ENCODE data around the gene DBX2.
"Not testable (repeated sequence)": the region's sequence is repeated elsewhere in the genome, so short reads cannot be mapped to it uniquely, and the experiment has no call there.

The DBX2 gene

DNA sequence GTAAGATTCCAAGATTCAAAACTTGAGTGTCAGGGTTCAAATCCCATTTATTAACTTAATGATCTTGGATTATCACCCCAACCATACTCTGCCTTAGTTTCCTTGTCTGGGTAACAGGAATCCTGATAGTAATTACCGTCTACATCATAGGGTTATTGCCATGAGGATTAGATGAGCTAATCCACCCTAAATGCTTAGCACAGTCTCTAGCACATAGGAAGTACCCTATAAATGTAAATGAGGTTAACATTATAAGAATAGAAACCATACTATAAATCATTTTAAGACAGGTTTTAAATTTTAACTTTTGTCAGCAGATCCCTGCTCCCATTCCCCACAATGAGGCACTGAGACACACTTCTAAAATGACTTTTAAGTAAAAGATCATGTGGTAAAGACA is 36.5 kb downstream of the DBX2 start:
- TF ChIP-seq, protein P1, sequence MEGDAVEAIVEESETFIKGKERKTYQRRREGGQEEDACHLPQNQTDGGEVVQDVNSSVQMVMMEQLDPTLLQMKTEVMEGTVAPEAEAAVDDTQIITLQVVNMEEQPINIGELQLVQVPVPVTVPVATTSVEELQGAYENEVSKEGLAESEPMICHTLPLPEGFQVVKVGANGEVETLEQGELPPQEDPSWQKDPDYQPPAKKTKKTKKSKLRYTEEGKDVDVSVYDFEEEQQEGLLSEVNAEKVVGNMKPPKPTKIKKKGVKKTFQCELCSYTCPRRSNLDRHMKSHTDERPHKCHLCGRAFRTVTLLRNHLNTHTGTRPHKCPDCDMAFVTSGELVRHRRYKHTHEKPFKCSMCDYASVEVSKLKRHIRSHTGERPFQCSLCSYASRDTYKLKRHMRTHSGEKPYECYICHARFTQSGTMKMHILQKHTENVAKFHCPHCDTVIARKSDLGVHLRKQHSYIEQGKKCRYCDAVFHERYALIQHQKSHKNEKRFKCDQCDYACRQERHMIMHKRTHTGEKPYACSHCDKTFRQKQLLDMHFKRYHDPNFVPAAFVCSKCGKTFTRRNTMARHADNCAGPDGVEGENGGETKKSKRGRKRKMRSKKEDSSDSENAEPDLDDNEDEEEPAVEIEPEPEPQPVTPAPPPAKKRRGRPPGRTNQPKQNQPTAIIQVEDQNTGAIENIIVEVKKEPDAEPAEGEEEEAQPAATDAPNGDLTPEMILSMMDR (IDR thresholded peaks at IDR 0.05; ENCODE audit: low read depth, low read length) = no peak
- Histone ChIP-seq H3K4me1 (no peaks in the 10 kb centered on the region), H3K9me3 (no peaks in the 10 kb centered on the region), H3K27me3 (no peaks in the 10 kb centered on the region), H3K4me3 (ENCODE audit: low read depth, low read length) (no peak overlapping the region), H3K36me3 (no peaks in the 10 kb centered on the region)
- no peak for DNase-seq

DNA sequence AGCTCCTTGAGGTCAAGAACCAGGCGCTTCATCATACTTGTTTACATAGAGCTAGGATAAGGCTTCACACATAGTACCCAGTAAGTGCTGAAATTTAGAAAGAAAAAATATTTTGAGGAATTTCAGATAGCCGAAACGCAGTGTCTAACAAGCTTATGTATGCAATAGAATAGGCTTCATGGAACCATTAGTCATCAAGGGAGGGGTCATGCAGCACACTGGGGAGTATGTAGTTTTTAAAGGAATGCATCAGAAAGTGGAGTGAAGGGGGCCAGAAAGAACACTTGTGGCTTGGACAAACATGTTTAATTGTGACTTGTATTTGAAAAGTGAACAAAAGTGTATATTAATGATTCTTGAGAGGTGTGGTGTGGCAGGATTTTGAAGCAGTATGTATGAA is 38.1 kb downstream of the DBX2 start:
- Histone ChIP-seq H3K27me3 (no peaks in the 10 kb centered on the region), H3K4me1 (no peaks in the 10 kb centered on the region), H3K9me3 (no peaks in the 10 kb centered on the region), H3K36me3 (no peaks in the 10 kb centered on the region), H3K4me3 (ENCODE audit: low read depth, low read length) (no peak overlapping the region)
- TF ChIP-seq, protein P1 (IDR thresholded peaks at IDR 0.05; ENCODE audit: low read depth, low read length) = no peak
- no peak for DNase-seq

DNA sequence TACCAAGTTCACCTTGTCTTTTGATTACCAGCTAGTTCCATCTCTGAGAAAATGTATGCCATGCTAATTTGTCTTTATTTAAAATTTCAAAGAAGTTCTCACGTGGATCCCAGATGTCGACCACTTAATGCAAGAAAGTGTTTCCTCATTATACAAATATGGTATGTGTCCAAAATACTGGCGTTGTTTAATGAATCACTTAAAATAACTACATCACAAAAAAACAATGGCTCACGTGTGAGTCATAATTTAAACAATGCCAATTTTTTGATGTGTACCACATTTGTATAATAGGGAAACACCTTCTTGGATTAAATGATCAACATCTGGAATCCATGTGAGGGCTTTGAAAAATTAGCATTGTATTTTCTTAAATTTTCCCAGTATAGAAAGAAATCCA is 40.8 kb downstream of the DBX2 start:
- DNase-seq = no peak

DNA sequence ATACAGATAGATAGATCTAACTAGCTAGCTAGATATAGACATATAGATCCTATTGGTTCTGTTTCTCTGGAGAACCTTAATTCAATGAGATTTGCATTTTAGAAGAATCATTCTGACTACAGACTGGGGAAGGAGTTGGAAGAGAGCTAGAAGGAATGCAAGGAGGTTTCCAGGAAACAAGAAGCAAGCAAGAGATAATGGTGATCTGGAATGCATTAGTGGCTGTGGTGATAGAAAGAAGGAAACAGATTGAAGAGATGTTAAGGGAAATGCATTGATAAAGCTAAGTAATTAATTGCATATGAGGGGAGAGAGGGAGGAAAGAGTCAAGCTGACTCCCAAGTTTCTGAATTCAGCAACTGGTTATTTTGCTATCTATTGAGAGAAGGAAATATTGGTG is 42.7 kb downstream of the DBX2 start:
- no peaks in the 10 kb centered on the region for H3K4me1 ChIP-seq
- H3K4me3 ChIP-seq (ENCODE audit: low read depth, low read length) = no peak overlapping the region
- H3K27me3 ChIP-seq = no peaks in the 10 kb centered on the region
- no peaks in the 10 kb centered on the region for H3K9me3 ChIP-seq
- no peak for DNase-seq
- no peaks in the 10 kb centered on the region for H3K36me3 ChIP-seq
- TF ChIP-seq, protein P1 (IDR thresholded peaks at IDR 0.05; ENCODE audit: low read depth, low read length) = no peak

More for the DNA sequence above, 40.8 kb downstream of the DBX2 start:
- H3K9me3 ChIP-seq = no peaks in the 10 kb centered on the region
- no peaks in the 10 kb centered on the region for H3K36me3 ChIP-seq
- H3K27me3 ChIP-seq = no peaks in the 10 kb centered on the region
- TF ChIP-seq, protein P1 (IDR thresholded peaks at IDR 0.05; ENCODE audit: low read depth, low read length) = no peak
- H3K4me3 ChIP-seq (ENCODE audit: low read depth, low read length) = no peak overlapping the region
- H3K4me1 ChIP-seq = no peaks in the 10 kb centered on the region

DNA sequence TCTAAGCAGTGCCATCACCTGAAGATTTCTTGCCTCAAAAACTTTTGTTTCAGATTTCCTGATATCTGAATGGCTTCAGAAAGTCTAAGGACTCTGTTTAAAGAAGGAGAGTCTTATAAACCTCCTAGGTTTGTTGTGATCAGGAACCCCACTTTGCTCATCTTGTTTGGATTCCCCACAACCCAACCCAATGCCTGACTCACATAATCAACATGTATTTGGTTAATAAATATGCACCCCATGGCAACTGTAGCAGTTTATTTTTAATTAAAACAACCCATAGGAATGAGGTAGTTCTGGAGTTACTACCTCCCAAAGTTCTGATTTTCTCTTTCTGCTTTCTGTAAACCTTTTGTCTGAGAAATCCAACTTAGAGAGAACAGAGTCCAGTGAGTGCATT is 51.5 kb downstream of the DBX2 start:
- Histone ChIP-seq H3K4me1 (no peaks in the 10 kb centered on the region), H3K36me3 (no peaks in the 10 kb centered on the region), H3K27me3 (no peaks in the 10 kb centered on the region), H3K4me3 (ENCODE audit: low read depth, low read length) (no peak overlapping the region), H3K9me3 (no peaks in the 10 kb centered on the region)
- no peak for DNase-seq
- TF ChIP-seq, protein P1 (IDR thresholded peaks at IDR 0.05; ENCODE audit: low read depth, low read length) = no peak

DNA sequence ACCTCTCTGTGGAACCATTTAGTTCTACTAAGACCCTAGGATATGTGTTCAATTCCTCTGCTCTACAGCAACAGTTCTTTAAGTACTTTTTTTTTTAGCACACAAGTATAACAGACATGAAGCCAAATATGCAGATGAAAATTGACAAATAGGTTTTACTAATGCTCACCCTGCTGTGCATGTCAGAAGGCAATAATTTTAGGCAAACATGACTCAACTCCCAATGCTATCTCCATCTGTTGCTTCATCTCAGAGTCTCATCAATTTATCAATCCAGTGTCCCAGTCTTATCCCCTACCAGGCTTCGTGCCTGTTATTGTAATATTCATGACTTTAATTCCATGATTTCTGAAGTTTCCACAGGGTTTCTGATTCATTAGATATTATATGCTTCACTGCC is 57.7 kb downstream of the DBX2 start:
- H3K4me1 ChIP-seq = no peaks in the 10 kb centered on the region
- DNase-seq = no peak

DNA sequence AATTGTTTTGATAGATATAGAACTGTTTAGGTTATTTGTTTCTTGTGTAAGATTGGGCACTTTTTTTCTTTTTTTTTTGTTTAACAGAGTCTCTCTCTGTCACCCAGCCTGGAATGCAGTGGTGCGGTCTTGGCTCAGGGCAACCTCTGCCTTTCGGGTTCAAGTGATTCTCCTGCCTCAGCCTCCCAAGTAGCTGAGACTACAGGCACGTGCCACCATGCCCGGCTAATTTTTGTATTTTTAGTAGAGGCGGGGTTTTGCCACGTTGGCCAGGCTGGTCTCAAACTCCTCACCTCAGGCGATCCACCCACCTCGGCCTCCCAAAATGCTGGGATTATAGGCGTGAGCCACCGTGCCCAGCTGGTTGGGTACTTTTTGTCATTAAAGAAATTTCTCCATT is 66.0 kb downstream of the DBX2 start:
- not testable (repeated sequence) for H3K9me3 ChIP-seq; H3K4me1 ChIP-seq; DNase-seq; H3K36me3 ChIP-seq; H3K27me3 ChIP-seq; H3K4me3 ChIP-seq (ENCODE audit: low read depth, low read length)

More for the DNA sequence above, 57.7 kb downstream of the DBX2 start:
- TF ChIP-seq, protein P1 (IDR thresholded peaks at IDR 0.05; ENCODE audit: low read depth, low read length) = no peak
- Histone ChIP-seq H3K36me3 (no peaks in the 10 kb centered on the region), H3K27me3 (no peaks in the 10 kb centered on the region), H3K4me3 (ENCODE audit: low read depth, low read length) (no peak overlapping the region), H3K9me3 (no peaks in the 10 kb centered on the region)

Data from BE2C (cell line).